ENCODE measurements around the gene CCDC102A.
"Not testable (repeated sequence)": the region's sequence is repeated elsewhere in the genome, so short reads cannot be mapped to it uniquely, and the experiment has no call there.

DNA sequence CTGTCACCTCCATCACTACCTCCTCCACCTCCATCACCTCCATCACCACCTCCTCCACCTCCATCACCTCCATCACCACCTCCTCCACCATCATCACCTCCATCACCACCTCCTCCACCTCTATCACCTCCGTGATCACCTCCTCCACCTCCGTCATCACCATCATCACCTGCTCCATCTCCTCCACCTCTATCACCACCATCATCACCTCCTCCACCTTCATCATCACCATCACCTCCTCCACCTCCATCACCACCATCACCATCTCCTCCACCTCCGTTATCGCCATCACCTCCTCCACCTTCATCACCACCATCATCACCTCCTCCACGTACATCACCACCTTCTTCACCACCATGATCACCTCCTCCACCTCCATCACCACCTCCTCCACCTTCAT is 32.4 kb upstream of the CCDC102A start:
- TF ChIP-seq, protein P1, sequence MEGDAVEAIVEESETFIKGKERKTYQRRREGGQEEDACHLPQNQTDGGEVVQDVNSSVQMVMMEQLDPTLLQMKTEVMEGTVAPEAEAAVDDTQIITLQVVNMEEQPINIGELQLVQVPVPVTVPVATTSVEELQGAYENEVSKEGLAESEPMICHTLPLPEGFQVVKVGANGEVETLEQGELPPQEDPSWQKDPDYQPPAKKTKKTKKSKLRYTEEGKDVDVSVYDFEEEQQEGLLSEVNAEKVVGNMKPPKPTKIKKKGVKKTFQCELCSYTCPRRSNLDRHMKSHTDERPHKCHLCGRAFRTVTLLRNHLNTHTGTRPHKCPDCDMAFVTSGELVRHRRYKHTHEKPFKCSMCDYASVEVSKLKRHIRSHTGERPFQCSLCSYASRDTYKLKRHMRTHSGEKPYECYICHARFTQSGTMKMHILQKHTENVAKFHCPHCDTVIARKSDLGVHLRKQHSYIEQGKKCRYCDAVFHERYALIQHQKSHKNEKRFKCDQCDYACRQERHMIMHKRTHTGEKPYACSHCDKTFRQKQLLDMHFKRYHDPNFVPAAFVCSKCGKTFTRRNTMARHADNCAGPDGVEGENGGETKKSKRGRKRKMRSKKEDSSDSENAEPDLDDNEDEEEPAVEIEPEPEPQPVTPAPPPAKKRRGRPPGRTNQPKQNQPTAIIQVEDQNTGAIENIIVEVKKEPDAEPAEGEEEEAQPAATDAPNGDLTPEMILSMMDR (IDR thresholded peaks at IDR 0.05; ENCODE audit: low read depth, low read length): not testable (repeated sequence)
- TF ChIP-seq POLR2A (IDR thresholded peaks at IDR 0.05; ENCODE audit: extremely low read depth, insufficient read length); MAX (IDR thresholded peaks at IDR 0.05; ENCODE audit: low read depth, low read length); MYC (IDR thresholded peaks at IDR 0.05; ENCODE audit: low read depth, low read length): not testable (repeated sequence)
